Smooth muscle cell of bladder (primary cell): ENCODE results near the gene NAA40. TPM values are rescaled to one million over a fixed set of nuclear protein-coding genes. Genes with fewer than 3 reads are reported as not detected.

ENCODE experiments used
- total RNA-seq: library from RNA; depleted of rRNA; stranded (reverse); fragments of >200 nt; gene quantifications from 2 replicates; pipeline ENCODE4 v1.2.3, GENCODE V29; 2014

Gene NAA40
- total RNA-seq, result 6.4 and 9.2 TPM in 2 replicates

DNA sequence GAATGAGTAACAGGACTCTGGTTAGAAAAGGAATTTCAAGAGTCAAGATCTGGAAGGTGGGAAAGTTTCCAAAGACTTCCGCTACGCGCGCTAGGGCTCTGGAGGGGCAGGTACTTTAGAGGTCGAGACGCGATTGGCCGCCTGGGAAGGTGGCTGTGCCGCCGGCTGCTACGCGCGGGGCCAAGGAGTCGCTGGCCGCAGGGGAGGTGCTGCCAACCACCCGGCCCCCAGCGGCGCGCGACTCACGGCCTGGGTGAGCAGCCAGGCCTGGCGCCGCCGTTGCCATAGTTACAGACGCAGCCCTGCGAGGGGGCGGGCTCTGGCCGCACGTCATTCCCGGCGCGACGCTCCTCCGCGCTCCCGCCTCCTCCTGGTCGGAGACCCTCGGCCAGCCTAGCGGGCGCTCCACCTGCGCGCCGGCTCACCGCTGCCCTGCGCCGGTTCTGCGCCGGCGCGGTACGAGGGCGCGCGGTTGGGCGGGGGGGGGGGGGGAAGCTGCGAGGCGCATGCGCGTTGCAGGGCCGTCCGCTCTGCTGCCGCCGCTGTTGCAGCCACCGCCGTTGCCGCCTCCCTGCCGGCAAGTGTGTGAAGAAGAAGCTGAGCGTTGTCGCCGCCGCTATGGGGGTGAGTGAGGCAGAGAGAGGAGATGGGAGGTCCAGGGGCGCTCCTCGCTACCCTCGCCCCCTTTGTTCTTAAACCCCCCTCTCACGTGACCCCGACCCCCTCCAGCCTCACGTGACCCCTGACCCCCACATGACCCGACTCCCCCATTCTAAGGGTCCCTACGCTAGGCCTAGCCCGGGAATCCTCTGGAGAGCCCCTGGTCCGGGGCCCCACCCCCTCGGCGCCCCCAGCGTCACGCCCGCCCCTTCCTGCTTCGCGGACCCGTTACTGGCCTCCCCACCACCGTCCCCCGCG, at the start of gene NAA40:
TSS of gene NAA40 (plus strand) at position 524 of the 918 bp plus-strand sequence. CDS start at position 619, 95 bp downstream.

DNA sequence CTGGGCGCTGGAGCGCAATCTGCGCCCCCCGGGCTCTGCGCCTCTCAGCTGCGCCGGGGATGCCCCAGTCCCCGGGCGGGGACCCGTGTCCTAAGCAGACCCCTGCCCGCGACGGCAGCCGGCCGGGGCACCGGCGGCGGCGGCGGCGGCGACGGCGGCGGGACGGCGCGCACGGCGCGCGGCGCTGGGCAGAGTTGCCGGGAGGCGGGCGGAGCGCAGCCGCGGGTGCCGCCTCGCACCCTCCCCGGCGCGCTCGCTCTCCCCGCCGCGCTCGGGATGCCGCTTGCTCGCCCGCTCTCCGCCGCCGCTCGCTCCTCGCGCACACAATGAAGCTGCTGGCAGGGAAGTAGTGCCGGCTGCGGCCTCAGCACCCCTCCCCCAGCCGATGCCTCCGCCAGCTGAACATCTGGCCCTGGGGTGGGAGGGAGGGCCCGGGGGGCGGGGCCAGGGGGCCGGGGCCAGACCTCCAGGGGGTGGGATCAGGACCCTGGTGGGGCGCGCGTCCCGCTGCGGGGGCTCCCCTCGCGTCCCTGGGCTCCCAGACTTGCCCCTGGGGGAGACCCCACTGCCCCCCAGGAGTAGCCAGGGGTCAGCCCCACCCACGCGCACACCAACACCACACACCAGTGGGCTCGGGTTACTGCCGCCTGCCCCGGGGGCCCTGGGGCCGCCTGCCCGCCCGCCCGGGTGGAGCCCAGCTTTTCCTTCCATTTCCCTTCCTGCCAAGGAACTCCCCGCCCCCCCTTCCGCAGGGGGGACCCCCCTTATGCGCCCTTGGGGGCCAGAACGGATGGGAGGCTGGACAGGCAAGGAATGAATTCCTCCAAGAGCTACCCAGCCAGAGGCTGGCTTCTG, 21.7 kb upstream of the NAA40 start, which contains the start of gene RCOR2:
TSS of gene RCOR2 (minus strand) at position 328 of the 855 bp plus-strand sequence. CDS start 708 bp downstream, outside the sequence.

DNA sequence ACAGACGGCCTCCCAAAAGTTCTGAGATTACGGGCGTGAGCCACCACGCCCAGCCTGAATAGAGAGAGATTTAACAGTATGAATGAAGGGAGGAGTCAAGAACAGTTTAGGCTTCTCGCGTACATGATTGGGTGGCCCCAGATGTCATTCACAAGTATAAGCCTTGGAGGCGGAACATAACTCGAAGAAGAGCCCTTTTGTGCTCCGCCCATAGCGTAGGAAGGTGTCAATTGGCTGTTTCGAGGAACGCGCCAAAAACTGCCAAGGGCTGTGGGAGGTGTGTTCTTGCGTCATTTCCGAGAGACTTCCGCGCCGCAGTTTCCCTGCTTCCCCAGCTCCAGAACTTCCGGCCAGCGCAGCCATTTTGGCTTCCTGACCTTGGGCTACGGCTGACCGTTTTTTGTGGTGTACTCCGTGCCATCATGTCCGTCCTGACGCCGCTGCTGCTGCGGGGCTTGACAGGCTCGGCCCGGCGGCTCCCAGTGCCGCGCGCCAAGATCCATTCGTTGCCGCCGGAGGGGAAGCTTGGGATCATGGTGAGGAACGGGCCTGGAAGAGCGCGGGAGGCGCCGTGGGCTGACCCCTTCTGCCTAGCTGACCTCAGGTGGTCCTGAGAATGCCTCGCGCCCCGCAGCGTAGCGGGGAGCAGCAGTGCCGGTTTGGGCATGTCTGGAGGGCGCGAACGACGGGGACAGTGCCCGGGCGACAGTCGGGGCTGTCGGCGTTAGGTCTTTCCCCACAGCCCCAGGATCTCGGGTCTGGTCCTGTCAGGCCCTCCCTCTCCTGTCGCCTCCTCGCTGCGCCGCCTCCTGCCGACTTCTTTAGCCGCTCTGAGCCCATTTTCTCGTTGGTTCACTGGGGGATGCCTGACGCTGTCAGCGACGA, 35.7 kb downstream of the NAA40 start, which contains the start of gene COX8A:
TSS of gene COX8A (plus strand) at position 362 of the 885 bp plus-strand sequence. CDS start at position 423, 61 bp downstream.

DNA sequence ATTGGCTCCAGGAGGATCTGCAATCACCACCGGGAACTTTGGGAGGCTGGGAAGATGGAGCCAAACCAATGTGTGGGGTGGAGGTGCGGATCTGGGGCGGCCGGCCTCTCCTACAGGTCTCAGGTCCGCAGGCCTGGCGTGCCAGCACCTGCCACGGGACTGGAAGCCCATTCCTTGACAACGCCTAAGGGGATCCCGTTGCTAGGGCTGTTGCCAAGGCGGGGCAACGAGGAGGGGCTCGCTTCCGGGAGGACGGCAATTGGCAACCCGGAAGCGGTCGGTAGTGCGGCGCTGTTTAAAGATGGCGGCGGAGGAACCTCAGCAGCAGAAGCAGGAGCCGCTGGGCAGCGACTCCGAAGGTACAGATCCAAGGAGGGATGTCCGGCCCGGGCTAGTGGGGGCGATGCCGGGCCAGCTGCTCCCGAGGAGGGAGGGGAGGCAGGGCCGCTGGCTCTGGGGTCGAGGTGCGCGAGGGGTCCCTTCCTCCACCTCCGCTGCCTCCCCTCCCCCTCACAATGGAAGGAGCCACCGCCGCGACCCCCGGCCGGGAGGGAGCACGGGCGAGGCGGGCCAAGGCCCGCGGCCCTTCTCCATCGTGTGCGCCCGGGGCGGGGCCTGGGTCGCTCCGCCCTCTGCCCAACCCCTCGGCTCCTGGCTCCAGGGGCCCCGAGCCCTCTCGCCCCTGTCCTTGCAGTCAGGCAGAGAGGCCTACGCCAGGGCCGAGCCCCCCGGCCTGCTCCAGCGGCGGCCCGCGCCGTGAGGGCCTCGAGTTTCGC, 47.5 kb downstream of the NAA40 start, which contains the start of gene OTUB1:
TSS of gene OTUB1 (plus strand) at position 283 of the 776 bp plus-strand sequence. CDS start at position 302, 19 bp downstream.

Other genes with a start within 250 kb of the NAA40 start
- gene ZFTA, start 170.2 kb upstream of the NAA40 start, total RNA-seq, result 7.4 and 10.2 TPM in 2 replicates
- gene SPINDOC, start 125.5 kb upstream of the NAA40 start, total RNA-seq, result 8.1 and 12.1 TPM in 2 replicates
- 4.8 and 6.3 TPM in 2 replicates for gene MARK2, start 99.9 kb upstream of the NAA40 start, total RNA-seq
- 2.8 and 4.3 TPM in 2 replicates for gene RCOR2, start 21.8 kb upstream of the NAA40 start, total RNA-seq
- gene COX8A, start 35.6 kb downstream of the NAA40 start, total RNA-seq, result 347 and 502 TPM in 2 replicates
- gene OTUB1, start 47.4 kb downstream of the NAA40 start, total RNA-seq, result 44.9 and 49.4 TPM in 2 replicates
- 0.18 and 0.28 TPM in 2 replicates for gene FLRT1, start 96.9 kb downstream of the NAA40 start, total RNA-seq
- 15.9 and 17.7 TPM in 2 replicates for gene MACROD1, start 227.1 kb downstream of the NAA40 start, total RNA-seq
- gene STIP1, start 247.2 kb downstream of the NAA40 start, total RNA-seq, result 91.6 and 122 TPM in 2 replicates